ENCODE results near the gene MECP2. TPM values are rescaled to one million over a fixed set of nuclear protein-coding genes. Genes with fewer than 3 reads are reported as not detected.

The MECP2 gene
- total and polyA plus RNA-seq, 8 donors = 10.7 to 47.9 (median 18.4) TPM

DNA sequence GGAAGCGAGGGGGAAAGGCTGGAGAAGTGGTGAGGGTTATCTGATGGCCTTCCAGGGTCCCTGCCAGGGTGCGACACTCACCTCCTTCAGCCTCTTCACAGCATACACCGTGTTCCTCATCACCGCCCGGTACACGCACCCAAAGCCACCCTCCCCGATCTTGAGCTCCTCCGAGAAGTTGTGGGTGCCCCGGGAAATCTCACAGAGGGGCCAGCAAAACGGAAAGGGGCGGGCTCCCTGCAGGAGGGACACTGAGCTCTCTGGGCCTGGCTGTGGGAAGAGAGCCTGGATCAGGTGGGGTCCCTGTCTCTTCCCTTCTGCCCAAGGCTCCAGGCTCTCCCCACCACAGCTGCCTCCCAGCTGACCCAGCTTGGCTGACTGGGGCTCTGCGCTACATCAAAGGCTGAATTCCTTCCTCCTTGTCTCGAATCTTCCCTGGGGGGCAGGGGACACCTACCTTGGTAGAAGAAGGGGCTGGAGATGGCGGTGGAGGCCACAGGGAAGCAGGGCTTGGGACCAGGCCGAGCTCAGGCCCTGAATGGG lies 78.9 kb downstream of the MECP2 start:
- no peak for TF ChIP-seq EP300 (IDR thresholded peaks at IDR 0.05)
- no peak for TF ChIP-seq POLR2AphosphoS5 (IDR thresholded peaks at IDR 0.05)
- no peak for TF ChIP-seq POLR2A (IDR thresholded peaks at IDR 0.05)
- TF ChIP-seq CTCF (IDR thresholded peaks at IDR 0.05) = no peak
- peaks cover 0 to 5% (median 0%) of the 10 kb centered on the region in 3 donors for H3K27me3 ChIP-seq
- H3K36me3 ChIP-seq = peaks cover 0 to 36% (median 30%) of the 10 kb centered on the region in 4 donors
- no peak for DNase-seq
- 53 to 70% (median 63%) methylated on average over 13 to 15 of the region's 15 CpGs; no CpG with 5 or more reads in 1 of the 5 donors for WGBS, 5 donors
- peaks cover 5 to 50% (median 34%) of the 10 kb centered on the region in 4 donors for H3K4me1 ChIP-seq
- H3K9me3 ChIP-seq = no peaks in the 10 kb centered on the region
- peak overlapping the region; percentile 53 to 62 (median 58) for H3K4me3 ChIP-seq
- intact Hi-C loops (cut with DNase I; ENCODE audit: low total_unique reads) = no loop called here
- peak overlapping the region; percentile 60 to 96 (median 77) for H3K27ac ChIP-seq

GRCh38 chrX:154017766-154018517 lies 79.6 kb downstream of the MECP2 start:
- peaks cover 0 to 5% (median 0%) of the 10 kb centered on the region in 3 donors for H3K27me3 ChIP-seq
- no peak for TF ChIP-seq POLR2AphosphoS5 (IDR thresholded peaks at IDR 0.05)
- no peak for TF ChIP-seq CTCF (IDR thresholded peaks at IDR 0.05)
- TF ChIP-seq POLR2A (IDR thresholded peaks at IDR 0.05) = no peak
- no peak for TF ChIP-seq EP300 (IDR thresholded peaks at IDR 0.05)

DNA sequence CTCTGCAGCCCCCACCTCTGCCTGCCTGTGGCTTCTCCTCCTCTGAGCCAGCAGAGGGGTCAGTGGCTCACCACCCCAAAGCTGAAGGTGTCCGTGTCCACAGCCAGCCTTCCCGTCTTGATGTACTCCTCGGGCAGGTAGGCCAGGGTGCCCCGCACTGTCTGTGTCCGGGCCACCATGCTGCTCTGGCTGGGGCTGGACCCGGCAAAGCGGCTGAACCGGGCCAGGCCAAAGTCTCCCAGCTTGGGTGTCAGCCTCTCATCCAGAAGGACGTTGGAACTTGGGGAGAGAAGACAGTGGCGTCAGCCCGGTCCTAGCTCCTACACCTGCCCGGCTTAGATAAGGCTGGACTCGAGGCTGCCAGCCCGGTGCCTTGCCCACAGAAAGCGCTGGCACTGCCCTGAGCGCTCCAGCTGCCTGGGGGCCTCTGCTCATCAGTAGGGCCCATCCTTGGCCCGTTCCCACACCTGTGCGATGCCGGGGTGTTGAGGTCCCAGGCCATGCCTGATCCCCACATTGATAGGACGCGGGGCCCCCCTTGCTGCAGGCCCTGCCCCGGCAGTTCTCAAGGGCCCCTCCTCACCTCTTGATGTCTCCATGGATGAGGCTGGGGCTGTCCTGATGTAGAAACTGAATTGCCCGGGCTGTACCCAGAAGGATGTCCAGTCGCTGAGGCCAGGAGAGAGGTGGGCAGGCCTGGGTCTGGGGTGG lies 81.0 kb downstream of the MECP2 start:
- DNase-seq = no peak
- intact Hi-C loops (cut with DNase I; ENCODE audit: low total_unique reads) = no loop called here
- H3K27me3 ChIP-seq = peaks cover 0 to 6% (median 0%) of the 10 kb centered on the region in 3 donors

More at GRCh38 chrX:154017766-154018517, 79.6 kb downstream of the MECP2 start:
- H3K4me3 ChIP-seq = peak overlapping the region in 3 of 4 donors; percentile 54 to 62 (median 61)
- no peak for DNase-seq
- H3K9me3 ChIP-seq = no peaks in the 10 kb centered on the region
- intact Hi-C loops (cut with DNase I; ENCODE audit: low total_unique reads) = no loop called here
- peaks cover 5 to 53% (median 36%) of the 10 kb centered on the region in 4 donors for H3K4me1 ChIP-seq
- peak overlapping the region in 3 of 5 donors; percentile 9 to 96 (median 73) for H3K27ac ChIP-seq
- WGBS, 5 donors = 73 to 90% (median 83%) methylated on average over 11 to 26 of the region's 26 CpGs
- H3K36me3 ChIP-seq = peaks cover 0 to 42% (median 31%) of the 10 kb centered on the region in 4 donors

More for the DNA sequence above, 81.0 kb downstream of the MECP2 start:
- 81 to 89% (median 84%) methylated on average over 19 to 24 of the region's 24 CpGs; no CpG with 5 or more reads in 1 of the 5 donors for WGBS, 5 donors
- Histone ChIP-seq H3K36me3 (peaks cover 0 to 54% (median 36%) of the 10 kb centered on the region in 4 donors), H3K9me3 (no peaks in the 10 kb centered on the region), H3K4me1 (peaks cover 5 to 46% (median 36%) of the 10 kb centered on the region in 4 donors), H3K27ac (no peak overlapping the region), H3K4me3 (no peak overlapping the region)
- no peak for TF ChIP-seq CTCF (IDR thresholded peaks at IDR 0.05)
- no peak for TF ChIP-seq EP300 (IDR thresholded peaks at IDR 0.05)
- no peak for TF ChIP-seq POLR2A (IDR thresholded peaks at IDR 0.05)
- TF ChIP-seq POLR2AphosphoS5 (IDR thresholded peaks at IDR 0.05) = no peak
